Body of pancreas (tissue), 4 donors: ENCODE measurements around the gene PRR36. TPM values are rescaled to one million over a fixed set of nuclear protein-coding genes. Genes with fewer than 3 reads are reported as not detected.

Source experiments
- ATAC-seq: fragments of 150-250 bp; one replicate; pipeline ENCODE4 v1.9.1; 2016
- DNase-seq, 4 donors: peaks; one replicate each; pipeline ENCODE4 v3.0.0-alpha.2; 2019
- H3K27ac ChIP-seq, 4 donors: fragments of 200-600 bp; sonication (generic); 1 replicate in 3 of 4; 2 replicates in 1 of 4; pipeline versions ENCODE4 v1.5.1 to v1.6.1; 2016 to 2019; ENCODE audit warnings: mild to moderate bottlenecking in 1 of 4, mixed read lengths in 1 of 4, moderate library complexity in 1 of 4
- H3K27me3 ChIP-seq, 2 donors: fragments of 200-600 bp; sonication (generic); one replicate each; pipeline ENCODE4 v1.6.0; 2016; ENCODE audit warnings: mild to moderate bottlenecking in 1 of 2
- H3K36me3 ChIP-seq, 2 donors: fragments of 200-600 bp; sonication (generic); replicated peaks in 1 of 2; 2 replicates each; pipeline ENCODE4 v1.5.1; 2016; ENCODE audit warnings: low read depth in 2 of 2; ENCODE audit not compliant: insufficient read depth in 1 of 2
- H3K4me1 ChIP-seq: fragments of 200-600 bp; sonication (generic); one replicate; pipeline ENCODE4 v1.6.0; 2016
- H3K4me3 ChIP-seq, 2 donors: fragments of 200-600 bp; sonication (generic); 1 replicate in 1 of 2; 2 replicates in 1 of 2; pipeline ENCODE4 v1.5.1; 2016 to 2019
- H3K9me3 ChIP-seq, 3 donors: fragments of 200-600 bp; sonication (generic); 1 replicate in 2 of 3; 2 replicates in 1 of 3; pipeline ENCODE4 v1.5.1; 2016
- POLR2A ChIP-seq, 3 donors: fragments of 450-650 bp; IDR thresholded peaks; one replicate each; pipeline ENCODE4 v1.6.1; 2016; ENCODE audit warnings: antibody characterized with exemption in 3 of 3, mild to moderate bottlenecking in 2 of 3
- WGBS, 2 donors: methylation state at CpG; one replicate each; pipeline ENCODE4 v1.1.5; 2017; 5-methylcytosine and 5-hydroxymethylcytosine counted together
- intact Hi-C: fragments of 100-400 bp; cut with DNase I; formaldehyde crosslinking; loops from one replicate; pipeline ENCODE4 v1.15.1; 2023
- total RNA-seq, 2 donors: library from RNA; depleted of rRNA; stranded (reverse); fragments of >200 nt; gene quantifications; one replicate each; pipeline ENCODE4 v1.1.0, GENCODE V29; 2016
- TF ChIP-seq, protein P1 (sequence below), 7 experiments: fragments of 450-650 bp in 4 of 7; fragments of 200-600 bp in 3 of 7; sonication (generic) in 3 of 7; IDR thresholded peaks; one replicate each; pipeline ENCODE4 v1.5.1; 2016 to 2019; ENCODE audit warnings: antibody characterized with exemption in 7 of 7

The PRR36 gene
- total RNA-seq, 2 donors from 2014 or later: 1.0 to 12.9 TPM

DNA sequence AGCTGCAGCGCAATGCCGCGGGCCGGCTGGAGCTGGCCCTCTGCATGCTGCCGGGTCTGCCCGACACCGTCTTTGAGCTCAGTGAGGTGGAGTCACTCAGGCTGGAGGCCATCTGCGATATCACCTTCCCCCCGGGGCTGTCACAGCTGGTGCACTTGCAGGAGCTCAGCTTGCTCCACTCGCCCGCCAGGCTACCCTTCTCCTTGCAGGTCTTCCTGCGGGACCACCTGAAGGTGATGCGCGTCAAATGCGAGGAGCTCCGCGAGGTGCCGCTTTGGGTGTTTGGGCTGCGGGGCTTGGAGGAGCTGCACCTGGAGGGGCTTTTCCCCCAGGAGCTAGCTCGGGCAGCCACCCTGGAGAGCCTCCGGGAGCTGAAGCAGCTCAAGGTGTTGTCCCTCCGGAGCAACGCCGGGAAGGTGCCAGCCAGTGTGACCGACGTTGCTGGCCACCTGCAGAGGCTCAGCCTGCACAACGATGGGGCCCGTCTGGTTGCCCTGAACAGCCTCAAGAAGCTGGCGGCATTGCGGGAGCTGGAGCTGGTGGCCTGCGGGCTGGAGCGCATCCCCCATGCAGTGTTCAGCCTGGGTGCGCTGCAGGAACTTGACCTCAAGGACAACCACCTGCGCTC lies 25.7 kb upstream of the PRR36 start:
- Histone ChIP-seq H3K27me3 (no peaks in the 10 kb centered on the region), H3K27ac (no peak overlapping the region), H3K36me3 (no peaks in the 10 kb centered on the region), H3K9me3 (no peaks in the 10 kb centered on the region), H3K4me1 (peaks cover 26% of the 10 kb centered on the region), H3K4me3 (no peak overlapping the region)
- 90 to 96% methylated on average over 8 to 21 of the region's 34 CpGs for WGBS, 2 donors
- ATAC-seq (no peak), DNase-seq (no peak)
- intact Hi-C loops: loop anchor here (10.0 kb wide), 1 partner anchor 45 kb away; no protein-coding TSS in a partner anchor
- no peak for TF ChIP-seq POLR2A (IDR thresholded peaks at IDR 0.05)
- TF ChIP-seq, protein P1, sequence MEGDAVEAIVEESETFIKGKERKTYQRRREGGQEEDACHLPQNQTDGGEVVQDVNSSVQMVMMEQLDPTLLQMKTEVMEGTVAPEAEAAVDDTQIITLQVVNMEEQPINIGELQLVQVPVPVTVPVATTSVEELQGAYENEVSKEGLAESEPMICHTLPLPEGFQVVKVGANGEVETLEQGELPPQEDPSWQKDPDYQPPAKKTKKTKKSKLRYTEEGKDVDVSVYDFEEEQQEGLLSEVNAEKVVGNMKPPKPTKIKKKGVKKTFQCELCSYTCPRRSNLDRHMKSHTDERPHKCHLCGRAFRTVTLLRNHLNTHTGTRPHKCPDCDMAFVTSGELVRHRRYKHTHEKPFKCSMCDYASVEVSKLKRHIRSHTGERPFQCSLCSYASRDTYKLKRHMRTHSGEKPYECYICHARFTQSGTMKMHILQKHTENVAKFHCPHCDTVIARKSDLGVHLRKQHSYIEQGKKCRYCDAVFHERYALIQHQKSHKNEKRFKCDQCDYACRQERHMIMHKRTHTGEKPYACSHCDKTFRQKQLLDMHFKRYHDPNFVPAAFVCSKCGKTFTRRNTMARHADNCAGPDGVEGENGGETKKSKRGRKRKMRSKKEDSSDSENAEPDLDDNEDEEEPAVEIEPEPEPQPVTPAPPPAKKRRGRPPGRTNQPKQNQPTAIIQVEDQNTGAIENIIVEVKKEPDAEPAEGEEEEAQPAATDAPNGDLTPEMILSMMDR (IDR thresholded peaks at IDR 0.05): no peak

DNA sequence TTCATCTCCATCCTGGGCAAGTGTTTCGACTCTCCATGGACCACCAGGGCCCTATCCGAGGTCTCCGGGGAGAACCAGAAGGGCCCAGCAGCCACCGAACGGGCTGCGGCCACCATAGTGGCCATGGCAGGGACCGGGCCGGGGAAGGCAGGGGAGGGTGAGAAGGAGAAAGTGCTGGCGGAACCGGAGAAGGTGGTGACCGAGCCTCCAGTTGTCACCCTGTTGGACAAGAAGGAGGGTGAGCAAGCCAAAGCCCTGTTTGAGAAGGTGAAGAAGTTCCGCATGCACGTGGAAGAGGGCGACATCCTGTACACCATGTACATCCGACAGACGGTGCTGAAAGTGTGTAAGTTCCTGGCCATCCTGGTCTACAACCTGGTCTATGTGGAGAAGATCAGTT lies 24.8 kb upstream of the PRR36 start:
- ATAC-seq (no peak), DNase-seq (no peak)
- Histone ChIP-seq H3K27ac (no peak overlapping the region), H3K36me3 (no peaks in the 10 kb centered on the region), H3K4me3 (no peak overlapping the region), H3K4me1 (peaks cover 22% of the 10 kb centered on the region), H3K27me3 (no peaks in the 10 kb centered on the region), H3K9me3 (no peaks in the 10 kb centered on the region)
- intact Hi-C loops: no loop called here
- TF ChIP-seq POLR2A (IDR thresholded peaks at IDR 0.05): no peak
- TF ChIP-seq, protein P1 (IDR thresholded peaks at IDR 0.05): no peak
- WGBS, 2 donors: 96 to 97% methylated on average over 16 of the region's 16 CpGs

DNA sequence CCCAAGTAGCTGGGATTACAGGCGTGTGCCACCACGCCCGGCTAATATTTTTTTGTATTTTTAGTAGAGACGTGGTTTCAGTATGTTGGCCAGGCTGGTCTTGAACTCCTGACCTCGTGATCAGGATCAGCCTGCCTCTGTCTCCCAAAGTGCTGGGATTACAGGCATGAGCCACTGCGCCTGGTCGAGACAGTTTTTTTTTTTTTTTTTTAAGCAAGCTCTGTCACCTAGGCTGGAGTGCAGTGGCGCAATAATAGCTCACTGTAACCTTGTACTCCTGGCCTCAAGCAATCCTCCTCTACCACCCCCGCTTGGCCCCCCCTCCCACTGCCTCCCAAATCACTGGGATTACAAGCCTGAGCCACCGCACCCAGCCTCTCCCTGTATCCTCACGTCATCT lies 23.1 kb upstream of the PRR36 start:
- 84 to 87% methylated on average over 11 of the region's 11 CpGs for whole genome bisulfite sequencing, 2 donors
- Histone ChIP-seq H3K27ac (no peak overlapping the region), H3K36me3 (no peaks in the 10 kb centered on the region), H3K9me3 (no peaks in the 10 kb centered on the region), H3K4me1 (peaks cover 13% of the 10 kb centered on the region), H3K4me3 (no peak overlapping the region), H3K27me3 (no peaks in the 10 kb centered on the region)
- TF ChIP-seq, protein P1 (IDR thresholded peaks at IDR 0.05): no peak
- no peak for TF ChIP-seq POLR2A (IDR thresholded peaks at IDR 0.05)
- DNase-seq (no peak), ATAC-seq (no peak)
- intact Hi-C loops: no loop called here

DNA sequence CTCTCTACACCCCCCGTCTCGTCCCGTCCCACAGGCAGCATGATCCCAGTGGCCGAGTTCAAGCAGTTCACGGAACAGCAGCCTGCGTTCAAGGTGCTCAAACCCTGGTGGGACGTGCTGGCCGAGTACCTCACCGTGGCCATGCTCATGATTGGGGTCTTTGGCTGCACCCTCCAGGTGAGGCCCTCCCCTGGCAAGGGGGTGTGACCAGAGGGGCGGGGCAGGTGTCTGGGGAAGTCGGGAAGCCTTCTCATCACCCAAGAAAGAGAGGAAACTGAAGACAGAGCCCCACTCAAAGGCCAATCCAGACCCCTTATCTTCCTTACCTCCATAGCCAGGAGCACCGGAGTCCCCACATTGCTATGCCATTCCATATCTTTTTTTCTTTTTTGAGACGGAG lies 21.4 kb upstream of the PRR36 start:
- no peak for ATAC-seq
- intact Hi-C loops: no loop called here
- no peaks in the 10 kb centered on the region for H3K9me3 ChIP-seq
- H3K4me3 ChIP-seq: no peak overlapping the region
- DNase-seq: no peak
- no peak for TF ChIP-seq POLR2A (IDR thresholded peaks at IDR 0.05)
- TF ChIP-seq, protein P1 (IDR thresholded peaks at IDR 0.05): no peak
- no peak overlapping the region for H3K27ac ChIP-seq
- H3K36me3 ChIP-seq: no peaks in the 10 kb centered on the region
- peaks cover 5% of the 10 kb centered on the region for H3K4me1 ChIP-seq
- no peaks in the 10 kb centered on the region for H3K27me3 ChIP-seq
- WGBS, 2 donors: 89 to 91% methylated on average over 8 to 13 of the region's 13 CpGs
